ENCODE results near the gene CORO2A.
A peak's percentile ranks its signal among the peaks of the same experiment; 100 is the strongest.
"Not testable (repeated sequence)": the region's sequence is repeated elsewhere in the genome, so short reads cannot be mapped to it uniquely, and the experiment has no call there.

Gene CORO2A

DNA sequence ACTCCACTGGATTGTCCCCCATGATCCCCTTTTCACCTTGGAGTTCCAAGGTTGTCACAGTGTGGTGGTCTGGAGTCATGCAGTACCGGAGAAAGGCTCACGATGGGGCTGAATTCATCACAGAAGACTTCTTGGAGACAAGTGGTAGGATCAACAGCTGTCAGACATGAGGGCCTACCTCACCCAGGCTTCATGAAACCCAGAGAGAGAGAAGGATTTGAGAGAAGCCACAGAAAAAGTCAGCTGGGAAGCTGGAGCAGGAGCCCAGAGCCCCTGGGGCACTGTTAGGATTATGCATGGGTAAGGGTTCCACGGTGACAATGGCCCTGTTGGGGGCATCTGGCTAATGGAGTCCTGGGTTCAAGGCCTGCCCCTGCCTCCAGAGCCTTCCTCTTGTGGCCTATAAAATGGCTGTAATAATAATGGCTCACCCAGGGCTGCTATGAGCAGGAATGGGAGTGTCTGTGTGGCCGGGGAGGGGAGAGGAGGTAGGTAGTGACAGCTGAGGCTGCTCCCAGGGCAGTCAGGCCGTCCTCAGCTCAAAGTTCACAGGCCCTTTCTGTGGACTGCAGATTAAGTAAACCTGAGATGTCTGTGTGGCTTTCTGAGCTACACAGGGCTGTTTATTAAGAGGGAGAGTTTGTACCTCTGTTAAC, 74.3 kb downstream of the CORO2A start:
- FAIRE-seq = no peak
- peak; percentile 37 for DNase-seq (ENCODE audit: low spot score)

- not testable (repeated sequence) for FAIRE-seq; DNase-seq (ENCODE audit: low spot score)
These were observed 75.3 kb downstream of the CORO2A start for GRCh38 chr9:98117097-98117496.

GRCh38 chr9:98109052-98109451, 83.4 kb downstream of the CORO2A start:
- DNase-seq (ENCODE audit: low spot score) (no peak), FAIRE-seq (no peak)

- no peak for DNase-seq (ENCODE audit: low spot score)
- FAIRE-seq = no peak
These were observed 83.9 kb downstream of the CORO2A start for GRCh38 chr9:98108531-98109031.

DNA sequence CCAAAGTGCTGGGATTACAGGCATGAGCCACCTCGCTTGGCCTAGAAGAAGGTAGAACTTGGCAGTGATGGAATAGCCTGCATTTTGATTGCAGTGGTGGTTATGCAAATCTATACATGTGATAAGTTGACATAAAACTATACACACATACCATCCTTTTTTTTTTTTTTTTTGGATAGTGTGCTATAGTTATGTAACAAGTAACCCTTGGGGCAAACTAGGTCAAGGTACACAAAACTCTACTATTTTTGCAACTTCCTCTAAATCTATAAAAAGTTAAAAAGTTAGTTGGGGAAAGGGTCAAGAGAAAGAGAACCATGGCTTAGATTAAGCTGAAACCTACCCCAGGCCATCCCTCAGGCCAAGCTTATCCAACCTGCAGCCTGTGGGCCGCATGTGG, 84.5 kb downstream of the CORO2A start:
- FAIRE-seq (no peak), DNase-seq (ENCODE audit: low spot score) (no peak)

GRCh38 chr9:98105006-98105405, 87.4 kb downstream of the CORO2A start:
- FAIRE-seq = no peak
- DNase-seq (ENCODE audit: low spot score) = no peak

DNA sequence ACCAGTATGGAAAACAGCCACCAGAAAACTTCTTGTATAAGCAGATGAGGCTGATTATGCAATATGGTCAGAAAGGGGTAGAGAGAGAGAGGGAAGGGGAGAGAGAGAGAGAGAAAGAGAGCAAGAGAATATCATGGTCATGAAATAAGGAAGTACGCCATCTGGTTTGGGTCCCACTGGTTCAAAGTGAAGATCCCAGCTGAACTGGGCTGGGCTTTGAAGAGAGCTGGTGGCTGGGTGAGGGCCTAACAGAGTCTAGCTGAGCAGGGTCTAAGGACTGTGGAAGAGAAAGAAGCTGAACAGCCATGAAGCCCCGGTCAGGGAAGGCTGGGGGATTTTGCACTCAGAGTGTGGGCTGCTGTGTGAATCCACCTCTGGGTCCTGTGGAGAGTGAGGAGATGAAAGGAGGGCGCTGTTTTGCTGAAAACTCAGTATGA, 88.0 kb downstream of the CORO2A start:
- no peak for DNase-seq (ENCODE audit: low spot score)
- no peak for FAIRE-seq

GRCh38 chr9:98101868-98102273, 90.6 kb downstream of the CORO2A start:
- no peak for FAIRE-seq
- no peak for DNase-seq (ENCODE audit: low spot score)

- DNase-seq (ENCODE audit: low spot score) (no peak), FAIRE-seq (no peak)
These were observed 91.0 kb downstream of the CORO2A start for GRCh38 chr9:98101416-98101815.

DNA sequence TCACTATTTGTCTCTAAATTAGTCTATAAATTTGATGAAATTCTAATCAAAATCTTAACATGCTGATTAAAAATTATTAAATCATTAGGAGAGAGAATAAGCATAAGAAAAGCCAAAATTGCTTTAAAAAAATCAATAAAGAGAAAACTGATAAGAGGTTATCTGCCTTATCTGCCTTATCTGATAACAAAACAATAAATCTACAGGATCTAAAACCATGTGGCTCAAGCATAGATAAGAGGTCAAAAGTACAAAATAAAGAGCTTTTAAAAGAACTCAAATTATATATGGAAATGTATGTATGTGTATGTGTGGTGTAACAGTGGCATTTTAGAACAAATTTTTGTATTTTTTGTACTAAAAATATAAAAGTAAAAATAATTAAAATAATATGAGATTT, 92.0 kb downstream of the CORO2A start:
- no peak for DNase-seq (ENCODE audit: low spot score)

GRCh38 chr9:98099898-98100297, 92.5 kb downstream of the CORO2A start:
- FAIRE-seq (no peak), DNase-seq (ENCODE audit: low spot score) (no peak)

More for the DNA sequence above, 92.0 kb downstream of the CORO2A start:
- FAIRE-seq = no peak

DNA sequence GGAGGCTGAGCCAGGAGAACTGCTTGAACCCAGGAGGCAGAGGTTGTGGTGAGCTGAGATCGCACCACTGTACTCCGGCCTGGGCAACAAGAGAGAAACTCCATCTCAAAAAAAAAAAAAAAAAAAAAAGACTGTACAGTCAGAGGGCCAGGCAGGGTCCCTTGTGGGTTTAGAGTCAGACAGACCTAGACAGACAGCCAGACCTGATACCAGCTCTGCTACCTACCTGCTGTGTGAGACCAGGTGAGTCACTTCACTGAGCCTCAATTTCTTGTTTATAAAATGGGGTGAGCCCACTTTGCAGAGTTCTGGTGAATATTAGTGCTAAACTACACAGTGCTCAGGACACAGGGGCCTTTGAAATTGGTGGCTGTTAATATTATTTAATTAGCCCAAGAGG, 93.1 kb downstream of the CORO2A start:
- DNase-seq (ENCODE audit: low spot score) = no peak

DNA sequence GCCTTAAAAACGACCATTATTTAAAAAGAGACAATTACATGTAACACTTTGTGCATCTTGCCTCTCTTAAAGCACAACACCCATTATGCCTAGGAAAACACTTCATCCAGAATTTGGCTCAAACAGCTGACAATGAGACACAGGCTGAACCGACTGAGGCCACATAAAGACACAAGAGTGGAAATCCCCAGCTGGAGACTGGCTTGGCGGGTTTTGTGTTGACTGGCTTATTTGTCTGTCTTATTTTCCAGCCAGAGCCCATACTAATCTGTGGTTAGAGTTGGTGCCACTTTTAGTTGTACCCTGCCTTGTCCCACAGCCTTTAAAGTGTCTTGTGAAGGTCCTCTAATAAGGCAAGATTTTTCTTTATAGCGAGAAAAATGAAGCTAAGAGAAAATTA, 94.6 kb downstream of the CORO2A start:
- DNase-seq (ENCODE audit: low spot score) = no peak
- FAIRE-seq = no peak

More for the DNA sequence above, 93.1 kb downstream of the CORO2A start:
- FAIRE-seq = no peak

DNA sequence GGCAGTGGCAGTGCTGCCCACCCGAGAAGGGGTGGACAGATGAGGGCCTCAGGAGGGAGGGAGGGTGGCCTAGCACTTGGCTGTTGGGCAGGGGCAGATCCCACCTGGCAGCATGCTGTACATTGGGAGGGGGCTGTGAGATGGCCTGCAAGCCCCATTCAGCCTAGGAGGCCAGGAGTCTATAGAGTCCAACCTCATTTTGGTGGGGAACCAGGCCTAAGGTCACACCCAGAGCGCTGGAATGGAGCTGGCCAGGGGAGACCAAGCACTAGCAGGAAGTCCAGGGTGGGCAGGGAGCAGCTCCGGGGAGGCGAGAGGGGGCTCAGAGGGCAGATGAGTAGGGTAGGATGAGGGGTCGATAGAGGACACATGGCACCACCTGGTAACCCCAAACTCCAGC, 96.3 kb downstream of the CORO2A start:
- FAIRE-seq (no peak), DNase-seq (ENCODE audit: low spot score) (no peak)

GRCh38 chr9:98095401-98095800, 97.0 kb downstream of the CORO2A start:
- no peak for DNase-seq (ENCODE audit: low spot score)
- FAIRE-seq = no peak

DNA sequence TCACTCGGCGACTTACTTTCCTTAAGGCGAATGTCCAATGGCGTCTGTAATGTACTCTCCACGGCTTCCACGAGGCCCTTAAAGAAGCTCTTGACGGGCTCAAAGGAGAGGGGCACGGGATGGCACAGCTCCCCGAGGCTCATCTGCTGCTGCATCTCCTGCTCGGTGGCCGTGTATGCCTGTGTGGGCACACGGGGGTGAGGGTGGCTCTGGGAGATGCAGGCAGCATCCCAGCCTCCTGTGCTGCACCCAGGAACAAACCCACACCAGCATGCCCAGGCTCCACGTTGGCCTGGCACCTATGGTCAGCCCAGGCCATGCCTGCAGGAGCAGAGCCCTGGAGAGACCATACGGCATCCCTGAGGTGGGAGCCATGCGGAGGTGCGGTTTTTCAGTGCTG, 97.6 kb downstream of the CORO2A start:
- no peak for DNase-seq (ENCODE audit: low spot score)
- no peak for FAIRE-seq

DNA sequence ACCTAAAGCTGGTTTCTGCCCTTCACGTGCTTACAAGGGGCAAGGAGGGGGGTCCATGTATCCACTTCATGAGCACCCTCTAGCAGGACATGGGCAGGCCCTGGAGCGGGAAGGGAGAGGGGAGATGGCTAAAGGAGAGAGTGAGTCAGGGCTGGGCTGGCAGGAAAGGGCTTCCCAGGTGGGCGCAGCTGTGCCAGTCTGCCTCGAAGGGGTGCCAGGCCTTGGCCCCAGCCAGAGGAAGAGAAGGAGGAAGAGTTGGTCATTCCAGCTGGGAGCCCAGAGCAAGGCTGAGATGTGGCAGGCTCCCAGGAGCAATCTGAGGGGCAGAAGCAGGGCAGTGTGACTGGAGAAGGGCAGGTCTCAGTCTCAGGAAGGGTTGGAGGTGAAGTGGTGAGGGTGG, 98.1 kb downstream of the CORO2A start:
- FAIRE-seq (no peak), DNase-seq (ENCODE audit: low spot score) (no peak)

GRCh38 chr9:98092613-98092931, 99.9 kb downstream of the CORO2A start:
- no peak for FAIRE-seq

GRCh38 chr9:98091735-98092612, 100.5 kb downstream of the CORO2A start:
- DNase-seq (ENCODE audit: low spot score) (no peak), FAIRE-seq (no peak)

More at GRCh38 chr9:98092613-98092931, 99.9 kb downstream of the CORO2A start:
- DNase-seq (ENCODE audit: low spot score) = no peak

DNA sequence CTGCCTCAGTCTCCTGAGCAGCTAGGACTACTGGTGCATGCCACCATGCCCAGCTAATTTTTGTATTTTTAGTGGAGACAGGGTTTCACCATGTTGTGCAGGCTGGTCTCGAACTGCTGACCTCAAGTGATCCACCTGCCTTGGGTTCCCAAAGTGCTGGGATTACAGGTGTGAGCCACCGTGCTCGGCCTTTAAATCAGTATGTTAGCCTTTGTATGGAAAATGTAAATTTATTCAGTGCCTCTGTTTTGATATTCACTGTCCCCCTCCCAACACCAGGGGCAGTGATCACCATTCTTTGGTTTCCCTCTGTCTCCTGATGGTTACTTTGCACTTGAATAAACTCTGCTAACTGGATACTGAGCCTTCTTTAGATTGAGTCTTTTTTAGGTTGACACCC, 101.8 kb downstream of the CORO2A start:
- not testable (repeated sequence) for DNase-seq (ENCODE audit: low spot score); FAIRE-seq

DNA sequence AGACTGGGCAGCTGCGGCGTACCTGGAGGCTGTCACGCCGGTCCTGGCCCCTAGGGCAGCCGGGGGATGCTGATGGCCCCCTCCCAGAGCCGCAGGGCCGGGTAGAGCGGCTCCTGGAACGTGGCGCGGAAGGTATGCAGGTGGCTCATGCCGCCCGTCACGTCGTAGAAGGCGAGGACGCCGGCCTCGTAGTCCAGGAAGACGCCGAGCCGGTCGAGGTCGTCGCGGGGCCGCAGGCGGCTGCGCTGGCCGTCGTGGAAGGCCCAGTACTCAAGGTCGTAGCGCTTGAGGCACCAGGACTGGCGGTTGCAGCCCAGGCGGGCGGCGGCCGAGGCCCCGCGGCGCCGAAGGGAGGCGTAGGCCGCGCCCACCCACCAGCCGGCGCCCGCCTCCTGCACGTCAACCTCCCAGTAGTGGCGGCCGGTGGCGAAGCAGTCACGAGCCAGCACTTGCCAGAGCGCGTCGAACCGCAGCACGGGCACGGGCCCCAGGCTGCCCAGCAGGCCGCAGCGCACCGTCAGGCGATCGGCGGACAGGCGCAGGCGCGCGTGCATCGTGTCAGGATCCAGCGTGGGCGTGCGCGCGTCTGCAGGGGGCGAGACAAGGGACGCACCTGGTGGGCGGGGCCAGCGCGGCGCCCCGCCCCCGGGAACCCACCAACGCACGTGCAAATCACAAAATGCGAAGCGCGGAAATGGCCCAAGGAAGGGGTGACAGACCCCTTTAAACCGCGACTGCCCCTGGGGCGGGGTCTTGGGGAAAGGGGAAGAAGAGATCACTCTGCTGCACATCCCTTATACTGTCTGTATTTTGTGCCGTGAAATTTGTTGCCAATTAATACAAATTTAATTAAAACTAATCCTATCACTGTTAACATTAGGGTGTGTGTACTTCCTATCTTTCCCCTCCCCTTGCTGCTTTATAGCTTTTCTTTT, 104.8 kb downstream of the CORO2A start:
- FAIRE-seq (no peak), DNase-seq (ENCODE audit: low spot score) (no peak)

All from urothelium cell line (cell line).